SIG-M5 treated with dmso at 0.1 percent for 504 hours (cell line): ENCODE measurements around the gene CEND1.

ENCODE experiments used
- DNase-seq: peaks from one replicate; lab custom pipeline; 2025; ENCODE audit not compliant: unreplicated experiment; lab: John Stamatoyannopoulos, UW

The CEND1 gene

GRCh38 chr11:779955-780532 lies 9.8 kb downstream of the CEND1 start:
- DNase-seq, result no peak

- no peak for DNase-seq
These were observed 10.6 kb downstream of the CEND1 start for GRCh38 chr11:778976-779954.

GRCh38 chr11:777288-778255 lies 12.3 kb downstream of the CEND1 start, which contains the start of gene GATD1:
Gene GATD1 (minus strand): TSS chr11:777487. CDS start chr11:777462, 25 bp downstream.
- peak; percentile 71 for DNase-seq

GRCh38 chr11:776561-777287 lies 13.2 kb downstream of the CEND1 start:
- DNase-seq, result peak; percentile 35

- no peak for DNase-seq
These were observed 13.7 kb downstream of the CEND1 start for GRCh38 chr11:776263-776560.

- no peak for DNase-seq
These were observed 14.9 kb downstream of the CEND1 start for GRCh38 chr11:774873-775592.

- DNase-seq, result no peak
These were observed 16.1 kb downstream of the CEND1 start for GRCh38 chr11:773830-774229.

- DNase-seq, result no peak
These were observed 16.5 kb downstream of the CEND1 start for GRCh38 chr11:773425-773824.

GRCh38 chr11:772429-773390 lies 17.2 kb downstream of the CEND1 start:
- DNase-seq, result no peak

GRCh38 chr11:771617-772204 lies 18.2 kb downstream of the CEND1 start:
- DNase-seq, result no peak

GRCh38 chr11:770642-771616 lies 19.0 kb downstream of the CEND1 start:
- no peak for DNase-seq

- DNase-seq, result no peak
These were observed 19.8 kb downstream of the CEND1 start for GRCh38 chr11:769887-770641.

- no peak for DNase-seq
These were observed 22.7 kb downstream of the CEND1 start for GRCh38 chr11:767238-767637.

- DNase-seq, result no peak
These were observed 23.0 kb downstream of the CEND1 start for GRCh38 chr11:766936-767210.

GRCh38 chr11:766106-766935 lies 23.6 kb downstream of the CEND1 start:
- DNase-seq, result no peak

GRCh38 chr11:765802-766091 lies 24.1 kb downstream of the CEND1 start:
- no peak for DNase-seq
